HepG2 (cell line): ENCODE data around the gene DAD1.

Experiments used
- FOXK2 ChIP-seq: fragments of 450-650 bp; IDR thresholded peaks from 2 replicates; pipeline ENCODE4 v1.6.1; 2016
- SRY ChIP-seq: sonication (generic); formaldehyde crosslinking; IDR thresholded peaks from 2 replicates; pipeline ENCODE4 v1.8.0; 2022; ENCODE audit warnings: mild to moderate bottlenecking, missing genetic modification reagents

DNA sequence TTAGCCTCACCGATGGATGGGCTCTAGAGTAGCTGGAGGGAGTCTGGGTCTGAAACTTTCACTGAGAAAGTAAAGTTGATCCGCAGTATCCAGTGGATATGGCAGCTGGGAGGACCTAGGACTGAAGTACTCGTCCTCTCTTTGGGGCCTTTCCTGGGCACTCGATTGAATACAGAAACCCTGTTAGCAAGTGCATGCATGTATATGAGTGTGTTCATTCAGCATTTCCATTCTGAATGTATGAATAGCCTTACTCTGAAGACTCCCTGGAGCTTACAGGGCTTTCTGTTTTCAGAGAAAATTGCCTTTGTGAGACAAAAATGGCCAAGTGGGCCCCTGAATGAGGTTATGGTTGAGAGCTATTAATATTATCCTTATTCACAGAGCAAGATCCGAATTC is 62.8 kb downstream of the DAD1 start:
- TF ChIP-seq FOXK2 (no peak), SRY (CRISPR knock-in tag) (no peak)
